IMR-90 (cell line): ENCODE data around the gene ADCY4. TPM values are rescaled to one million over a fixed set of nuclear protein-coding genes. Genes with fewer than 3 reads are reported as not detected.

Source experiments
- ATAC-seq: fragments of 200-7000 bp; cut with Tn5 transposase; 2 replicates; pipeline ENCODE4 v1.9.1; 2020; ENCODE audit warnings: low read depth, mild to moderate bottlenecking, moderate library complexity
- BruUV-seq: library from RNA; stranded (reverse); fragments of 400-500 nt; replicated peaks from 2 replicates; lab custom pipeline; 2021; lab: Mats Ljungman, UMichigan
- CTCF ChIA-PET: fragments of 300-600 bp; formaldehyde crosslinking; extraction: SDS; loops from one replicate; lab custom pipeline; 2021; ENCODE audit warnings: antibody characterized with exemption; lab: Yijun Ruan, JAX
- POLR2A ChIA-PET: fragments of 300-600 bp; sonication (Branson Sonifier 250); formaldehyde crosslinking; loops from one replicate; lab custom pipeline; 2022; ENCODE audit warnings: antibody characterized with exemption; ENCODE audit not compliant: unreplicated experiment; lab: Charles Lee
- DNase-seq: peaks from one replicate; pipeline ENCODE4 v3.0.0; 2013
- H2AFZ ChIP-seq: replicated peaks from 2 replicates; pipeline ENCODE3; 2013; ENCODE audit warnings: low read length, mild to moderate bottlenecking; ENCODE audit not compliant: poor library complexity
- H2AK5ac ChIP-seq: 2 replicates; pipeline ENCODE4 v1.6.1; 2013; ENCODE audit warnings: low read depth, low read length, inconsistent platforms
- H2AK9ac ChIP-seq: replicated peaks from 2 replicates; pipeline ENCODE3; 2013; ENCODE audit warnings: mild to moderate bottlenecking, low read depth, low read length, moderate library complexity; ENCODE audit not compliant: poor library complexity
- H2BK120ac ChIP-seq: 2 replicates; pipeline ENCODE4 v1.6.1; 2013; ENCODE audit warnings: low read depth, low read length, inconsistent platforms
- H2BK15ac ChIP-seq: 3 replicates; pipeline ENCODE4 v1.6.1; 2013; ENCODE audit warnings: low read depth, low read length, inconsistent platforms
- H2BK20ac ChIP-seq: 2 replicates; pipeline ENCODE4 v1.6.1; 2013; ENCODE audit warnings: low read depth, mild to moderate bottlenecking, inconsistent platforms, low read length, moderate library complexity
- H2BK5ac ChIP-seq: 2 replicates; pipeline ENCODE4 v1.6.1; 2013; ENCODE audit warnings: mild to moderate bottlenecking, low read depth, low read length, inconsistent platforms; ENCODE audit not compliant: poor library complexity, severe bottlenecking
- H3K14ac ChIP-seq: replicated peaks from 2 replicates; pipeline ENCODE4 v1.6.1; 2013; ENCODE audit warnings: low read depth, low read length, inconsistent platforms
- H3K18ac ChIP-seq: 2 replicates; pipeline ENCODE4 v1.6.1; 2013; ENCODE audit warnings: low read depth, low read length, control low read depth
- H3K23ac ChIP-seq: 2 replicates; pipeline ENCODE4 v1.6.1; 2013; ENCODE audit warnings: low read depth, low read length, inconsistent platforms
- H3K27ac ChIP-seq: 2 replicates; pipeline ENCODE4 v1.5.1; 2013; ENCODE audit warnings: mild to moderate bottlenecking, control low read depth, low read length; ENCODE audit not compliant: insufficient read depth
- H3K27me3 ChIP-seq: 2 replicates; pipeline ENCODE4 v1.6.1; 2013; ENCODE audit warnings: low read length; ENCODE audit not compliant: control insufficient read depth, insufficient read depth
- H3K36me3 ChIP-seq: 2 replicates; pipeline ENCODE4 v1.6.1; 2013; ENCODE audit warnings: low read length, mixed read lengths; ENCODE audit not compliant: control insufficient read depth, insufficient read depth
- H3K4ac ChIP-seq: 2 replicates; pipeline ENCODE4 v1.6.1; 2013; ENCODE audit warnings: low read depth, low read length, inconsistent platforms
- H3K4me1 ChIP-seq: 2 replicates; pipeline ENCODE4 v1.6.1; 2013; ENCODE audit warnings: low read length, mixed read lengths; ENCODE audit not compliant: control insufficient read depth, insufficient read depth
- H3K4me2 ChIP-seq: 2 replicates; pipeline ENCODE4 v1.6.1; 2013; ENCODE audit warnings: low read depth, mild to moderate bottlenecking, control low read depth, low read length, moderate library complexity
- H3K4me3 ChIP-seq: 2 replicates; pipeline ENCODE4 v1.5.1; 2013; ENCODE audit warnings: low read depth, mild to moderate bottlenecking, control low read depth, low read length, moderate library complexity; ENCODE audit not compliant: insufficient read depth
- H3K56ac ChIP-seq: 2 replicates; pipeline ENCODE4 v1.6.1; 2013; ENCODE audit warnings: low read length, inconsistent platforms; ENCODE audit not compliant: insufficient read depth; ENCODE audit errors: extremely low read depth
- H3K79me1 ChIP-seq, 2 experiments: 2 replicates each; pipeline ENCODE4 v1.6.1; 2013; ENCODE audit warnings: low read length in 2 of 2, inconsistent platforms in 1 of 2, low read depth in 1 of 2
- H3K9ac ChIP-seq: 2 replicates; pipeline ENCODE4 v1.6.1; 2013; ENCODE audit warnings: low read depth, low read length, control low read depth
- H3K9me1 ChIP-seq: 2 replicates; pipeline ENCODE4 v1.6.1; 2013; ENCODE audit warnings: low read length, inconsistent platforms; ENCODE audit not compliant: insufficient read depth
- H3K9me3 ChIP-seq: 2 replicates; pipeline ENCODE4 v1.6.1; 2013; ENCODE audit warnings: low read length; ENCODE audit not compliant: control insufficient read depth, insufficient read depth
- H4K20me1 ChIP-seq: 2 replicates; pipeline ENCODE4 v1.6.1; 2013; ENCODE audit warnings: low read length, inconsistent platforms; ENCODE audit not compliant: insufficient read depth
- H4K5ac ChIP-seq: 2 replicates; pipeline ENCODE4 v1.6.1; 2013; ENCODE audit warnings: mild to moderate bottlenecking, low read depth, low read length, control low read depth
- H4K8ac ChIP-seq, 2 experiments: 2 replicates each; pipeline ENCODE4 v1.6.1; 2013; ENCODE audit warnings: low read depth in 2 of 2, low read length in 2 of 2, control low read depth in 1 of 2, inconsistent platforms in 1 of 2
- H4K91ac ChIP-seq: 2 replicates; pipeline ENCODE4 v1.6.1; 2013; ENCODE audit warnings: low read depth, low read length, inconsistent platforms; ENCODE audit not compliant: insufficient read depth
- BHLHE40 ChIP-seq: fragments of 150-350 bp; IDR thresholded peaks from 2 replicates; pipeline ENCODE4 v1.6.1; 2016; ENCODE audit warnings: mild to moderate bottlenecking, low read depth, low read length
- CEBPB ChIP-seq: IDR thresholded peaks from 2 replicates; pipeline ENCODE4 v1.6.1; 2012; ENCODE audit warnings: low read depth, low read length, improper control_type of control experiment
- CHD1 ChIP-seq: IDR thresholded peaks from 2 replicates; pipeline ENCODE4 v1.6.1; 2012; ENCODE audit warnings: low read depth, low read length, improper control_type of control experiment
- FOS ChIP-seq: fragments of 150-350 bp; IDR thresholded peaks from 2 replicates; pipeline ENCODE4 v1.6.1; 2016; ENCODE audit warnings: low read depth, low read length
- MAFK ChIP-seq: IDR thresholded peaks from 2 replicates; pipeline ENCODE4 v1.6.1; 2012; ENCODE audit warnings: low read depth, low read length, improper control_type of control experiment
- MAZ ChIP-seq: IDR thresholded peaks from 2 replicates; pipeline ENCODE4 v1.6.1; 2012; ENCODE audit warnings: low read depth, mild to moderate bottlenecking, low read length, improper control_type of control experiment, moderate library complexity, borderline replicate concordance
- MXI1 ChIP-seq: IDR thresholded peaks from 2 replicates; pipeline ENCODE4 v1.6.1; 2012; ENCODE audit warnings: low read depth, mild to moderate bottlenecking, low read length, moderate library complexity, borderline replicate concordance
- NFE2L2 ChIP-seq: fragments of 150-350 bp; IDR thresholded peaks from 2 replicates; pipeline ENCODE4 v1.6.1; 2016; ENCODE audit warnings: low read depth, mild to moderate bottlenecking, low read length
- POLR2A ChIP-seq: IDR thresholded peaks from 2 replicates; pipeline ENCODE4 v1.6.1; 2012; ENCODE audit warnings: mild to moderate bottlenecking, low read depth, low read length
- RCOR1 ChIP-seq: IDR thresholded peaks from 2 replicates; pipeline ENCODE4 v1.6.1; 2012; ENCODE audit warnings: mild to moderate bottlenecking, low read length, improper control_type of control experiment; ENCODE audit not compliant: insufficient replicate concordance
- RFX5 ChIP-seq: IDR thresholded peaks from 2 replicates; pipeline ENCODE4 v1.8.0; 2012; ENCODE audit warnings: low read depth, mild to moderate bottlenecking, low read length, moderate library complexity
- SMC3 ChIP-seq: fragments of 150-350 bp; IDR thresholded peaks from 2 replicates; pipeline ENCODE4 v1.6.1; 2016; ENCODE audit warnings: low read depth, mild to moderate bottlenecking, antibody characterized with exemption, low read length, moderate library complexity
- WGBS, 2 experiments: methylation state at CpG; one replicate each; pipeline versions ENCODE4 v1.1.5 to v1.1.7; 2013; ENCODE audit warnings: missing lambda C conversion rate in 2 of 2; ENCODE audit not compliant: insufficient read length in 1 of 2; ENCODE audit errors: extremely low coverage in 2 of 2; 5-methylcytosine and 5-hydroxymethylcytosine counted together
- dilution Hi-C: fragments of 300-500 bp; cut with HindIII; formaldehyde crosslinking; loops from one replicate; pipeline ENCODE4 v1.14.3; 2018; ENCODE audit warnings: low sequenced_read_pairs; ENCODE audit not compliant: unreplicated experiment
- in situ Hi-C: fragments of 300-500 bp; cut with MboI; formaldehyde crosslinking; loops from 3 replicates; pipeline ENCODE4 v1.14.3; 2019; ENCODE audit warnings: low sequenced_read_pairs, inconsistent platforms, mixed read lengths
- intact Hi-C: fragments of 100-400 bp; cut with micrococcal nuclease; formaldehyde crosslinking; loops from 2 replicates; pipeline ENCODE4 v1.10.0; 2022
- polyA plus RNA-seq, 3 experiments: library from polyadenylated mRNA; depleted of rRNA; stranded (reverse); fragments of >200 nt; gene quantifications; 2 replicates each; pipeline ENCODE4 v1.2.3, GENCODE V29; 2012; ENCODE audit warnings: low replicate concordance in 1 of 3
- total RNA-seq: library from RNA; depleted of rRNA; stranded (reverse); fragments of >200 nt; gene quantifications from 2 replicates; pipeline ENCODE4 v1.2.3, GENCODE V29; 2012
- TF ChIP-seq, protein P1 (sequence below): fragments of 150-350 bp; IDR thresholded peaks from 2 replicates; pipeline ENCODE4 v1.6.1; 2016; ENCODE audit warnings: low read depth, mild to moderate bottlenecking, low read length, moderate library complexity, borderline replicate concordance
- TF ChIP-seq, protein P2 (sequence below): fragments of 150-350 bp; IDR thresholded peaks from 2 replicates; pipeline ENCODE4 v1.6.1; 2017; ENCODE audit warnings: mild to moderate bottlenecking, antibody characterized with exemption, low read length, low read depth
- TF ChIP-seq, protein P3 (sequence below): conservative IDR thresholded peaks from 2 replicates; pipeline ENCODE4 v1.5.1; 2012; ENCODE audit warnings: mild to moderate bottlenecking, low read depth, low read length, improper control_type of control experiment

ADCY4 gene
- total and polyA plus RNA-seq, 2 of the 4 experiments (the other 2 are of a cell fraction) = not detected

DNA sequence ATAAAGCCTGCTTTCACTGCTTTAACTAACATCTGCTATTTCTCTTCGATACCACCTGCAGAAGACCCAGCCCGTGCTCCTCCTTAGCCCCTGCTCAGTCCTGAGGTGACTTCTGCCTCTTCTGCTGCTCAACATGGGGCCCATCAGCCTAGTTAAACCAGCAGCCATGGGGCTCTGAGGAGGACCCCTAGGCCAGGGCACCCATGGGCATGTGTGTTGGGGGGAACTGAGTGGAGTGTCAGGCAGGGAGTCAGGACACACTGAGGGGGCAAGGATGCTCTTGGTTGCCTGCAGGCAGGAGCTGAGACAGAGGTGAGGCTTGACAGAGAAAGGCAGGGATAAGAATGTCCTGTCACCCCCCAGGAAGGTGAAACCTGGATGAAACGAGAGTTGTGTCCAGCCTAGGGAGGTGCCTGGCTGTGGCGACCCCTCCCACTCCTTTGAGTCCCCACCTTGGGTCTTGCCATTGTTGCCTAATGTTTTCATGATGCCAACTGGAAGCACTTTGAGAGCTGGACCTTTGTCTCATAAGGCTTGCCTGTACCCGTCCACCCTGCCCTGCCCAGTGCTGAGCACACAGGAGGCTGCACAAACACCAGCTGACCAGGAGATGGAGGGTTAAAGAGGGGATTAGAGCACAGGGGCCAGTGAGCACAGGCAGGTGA is 50.9 kb downstream of the ADCY4 start:
- BruUV-seq = no TSS peak
- no CpG with 5 or more reads among the region's 5 CpGs for WGBS, 2 experiments
- H4K8ac ChIP-seq = no peak overlapping the region
- intact Hi-C loops = no loop called here
- in situ Hi-C loops = no loop called here
- peaks cover 0 to 11% of the 10 kb centered on the region in 2 experiments; a peak in 3 of 4 replicates for H3K79me1 ChIP-seq
- H3K27ac ChIP-seq = no peak overlapping the region
- H2BK5ac ChIP-seq = no peak overlapping the region
- no peaks in the 10 kb centered on the region for H3K9me3 ChIP-seq
- no peak for DNase-seq
- no peak overlapping the region for H3K56ac ChIP-seq
- H3K9me1 ChIP-seq = no peaks in the 10 kb centered on the region; the same call in 1 of the 2 replicates
- H3K4me2 ChIP-seq = no peak overlapping the region
- dilution Hi-C loops = no loop called here
- no peak overlapping the region for H3K4me3 ChIP-seq
- H2BK15ac ChIP-seq = no peak overlapping the region
- H3K14ac ChIP-seq = no peak overlapping the region
- no peak overlapping the region for H3K9ac ChIP-seq
- ChIA-PET CTCF (interaction anchor here (0.6 kb wide), 1 partner anchor 266 kb away, joined by 3 read pairs; no protein-coding TSS in a partner anchor), POLR2A (interaction anchor here (0.6 kb wide), 1 partner anchor 77 kb away, joined by 3 read pairs; no protein-coding TSS in a partner anchor)
- no peak overlapping the region for H2BK20ac ChIP-seq
- no peaks in the 10 kb centered on the region; the same call in 1 of the 2 replicates for H4K20me1 ChIP-seq
- H3K27me3 ChIP-seq = no peaks in the 10 kb centered on the region
- H3K4ac ChIP-seq = no peak overlapping the region
- H2AFZ ChIP-seq = no peak overlapping the region
- H2BK120ac ChIP-seq = no peak overlapping the region
- no peak overlapping the region for H4K5ac ChIP-seq
- no peaks in the 10 kb centered on the region for H3K36me3 ChIP-seq
- H3K23ac ChIP-seq = no peak overlapping the region
- no peak overlapping the region for H4K91ac ChIP-seq
- no peak overlapping the region for H2AK9ac ChIP-seq
- no peak for ATAC-seq
- no peaks in the 10 kb centered on the region; the same call in 1 of the 2 replicates for H3K4me1 ChIP-seq
- no peak overlapping the region for H2AK5ac ChIP-seq
- no peak overlapping the region for H3K18ac ChIP-seq
- no peak for TF ChIP-seq MAZ
- no peak for TF ChIP-seq POLR2A
- no peak for TF ChIP-seq RCOR1
- no peak for TF ChIP-seq CHD1
- no peak for TF ChIP-seq MAFK
- TF ChIP-seq BHLHE40 = no peak
- no peak for TF ChIP-seq MXI1
- TF ChIP-seq NFE2L2 = no peak
- TF ChIP-seq, protein P1, sequence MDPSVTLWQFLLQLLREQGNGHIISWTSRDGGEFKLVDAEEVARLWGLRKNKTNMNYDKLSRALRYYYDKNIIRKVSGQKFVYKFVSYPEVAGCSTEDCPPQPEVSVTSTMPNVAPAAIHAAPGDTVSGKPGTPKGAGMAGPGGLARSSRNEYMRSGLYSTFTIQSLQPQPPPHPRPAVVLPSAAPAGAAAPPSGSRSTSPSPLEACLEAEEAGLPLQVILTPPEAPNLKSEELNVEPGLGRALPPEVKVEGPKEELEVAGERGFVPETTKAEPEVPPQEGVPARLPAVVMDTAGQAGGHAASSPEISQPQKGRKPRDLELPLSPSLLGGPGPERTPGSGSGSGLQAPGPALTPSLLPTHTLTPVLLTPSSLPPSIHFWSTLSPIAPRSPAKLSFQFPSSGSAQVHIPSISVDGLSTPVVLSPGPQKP = no peak
- TF ChIP-seq, protein P2, sequence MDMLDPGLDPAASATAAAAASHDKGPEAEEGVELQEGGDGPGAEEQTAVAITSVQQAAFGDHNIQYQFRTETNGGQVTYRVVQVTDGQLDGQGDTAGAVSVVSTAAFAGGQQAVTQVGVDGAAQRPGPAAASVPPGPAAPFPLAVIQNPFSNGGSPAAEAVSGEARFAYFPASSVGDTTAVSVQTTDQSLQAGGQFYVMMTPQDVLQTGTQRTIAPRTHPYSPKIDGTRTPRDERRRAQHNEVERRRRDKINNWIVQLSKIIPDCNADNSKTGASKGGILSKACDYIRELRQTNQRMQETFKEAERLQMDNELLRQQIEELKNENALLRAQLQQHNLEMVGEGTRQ = no peak
- TF ChIP-seq SMC3 = no peak
- TF ChIP-seq FOS = no peak
- TF ChIP-seq, protein P3, sequence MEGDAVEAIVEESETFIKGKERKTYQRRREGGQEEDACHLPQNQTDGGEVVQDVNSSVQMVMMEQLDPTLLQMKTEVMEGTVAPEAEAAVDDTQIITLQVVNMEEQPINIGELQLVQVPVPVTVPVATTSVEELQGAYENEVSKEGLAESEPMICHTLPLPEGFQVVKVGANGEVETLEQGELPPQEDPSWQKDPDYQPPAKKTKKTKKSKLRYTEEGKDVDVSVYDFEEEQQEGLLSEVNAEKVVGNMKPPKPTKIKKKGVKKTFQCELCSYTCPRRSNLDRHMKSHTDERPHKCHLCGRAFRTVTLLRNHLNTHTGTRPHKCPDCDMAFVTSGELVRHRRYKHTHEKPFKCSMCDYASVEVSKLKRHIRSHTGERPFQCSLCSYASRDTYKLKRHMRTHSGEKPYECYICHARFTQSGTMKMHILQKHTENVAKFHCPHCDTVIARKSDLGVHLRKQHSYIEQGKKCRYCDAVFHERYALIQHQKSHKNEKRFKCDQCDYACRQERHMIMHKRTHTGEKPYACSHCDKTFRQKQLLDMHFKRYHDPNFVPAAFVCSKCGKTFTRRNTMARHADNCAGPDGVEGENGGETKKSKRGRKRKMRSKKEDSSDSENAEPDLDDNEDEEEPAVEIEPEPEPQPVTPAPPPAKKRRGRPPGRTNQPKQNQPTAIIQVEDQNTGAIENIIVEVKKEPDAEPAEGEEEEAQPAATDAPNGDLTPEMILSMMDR = no peak
- no peak for TF ChIP-seq CEBPB
- TF ChIP-seq RFX5 = no peak
